Measurements from ENCODE around the gene CDK4.

DNA sequence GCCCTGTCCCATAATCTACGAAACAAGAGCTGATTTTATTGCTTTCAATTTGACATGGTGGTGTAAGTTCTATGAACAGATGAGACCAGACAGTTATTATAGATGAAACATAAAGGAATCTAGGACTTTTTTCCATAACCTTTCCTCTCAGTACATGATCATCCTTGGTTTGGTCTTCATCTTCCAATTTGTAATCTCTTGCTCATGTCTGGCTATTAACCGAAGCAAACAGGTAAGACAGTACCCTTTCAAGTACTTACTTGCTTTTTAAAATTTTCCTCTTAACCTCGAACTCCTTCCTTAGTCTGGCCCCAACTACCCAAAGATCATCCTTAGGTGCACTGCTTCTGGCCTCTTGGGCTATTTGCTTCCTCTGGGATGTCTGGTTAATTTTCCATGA lies 6.1 kb downstream of the CDK4 start:
- no peak for TF ChIP-seq POLR2AphosphoS5 (IDR thresholded peaks at IDR 0.05; ENCODE audit: low read depth)
- TF ChIP-seq, protein P1, sequence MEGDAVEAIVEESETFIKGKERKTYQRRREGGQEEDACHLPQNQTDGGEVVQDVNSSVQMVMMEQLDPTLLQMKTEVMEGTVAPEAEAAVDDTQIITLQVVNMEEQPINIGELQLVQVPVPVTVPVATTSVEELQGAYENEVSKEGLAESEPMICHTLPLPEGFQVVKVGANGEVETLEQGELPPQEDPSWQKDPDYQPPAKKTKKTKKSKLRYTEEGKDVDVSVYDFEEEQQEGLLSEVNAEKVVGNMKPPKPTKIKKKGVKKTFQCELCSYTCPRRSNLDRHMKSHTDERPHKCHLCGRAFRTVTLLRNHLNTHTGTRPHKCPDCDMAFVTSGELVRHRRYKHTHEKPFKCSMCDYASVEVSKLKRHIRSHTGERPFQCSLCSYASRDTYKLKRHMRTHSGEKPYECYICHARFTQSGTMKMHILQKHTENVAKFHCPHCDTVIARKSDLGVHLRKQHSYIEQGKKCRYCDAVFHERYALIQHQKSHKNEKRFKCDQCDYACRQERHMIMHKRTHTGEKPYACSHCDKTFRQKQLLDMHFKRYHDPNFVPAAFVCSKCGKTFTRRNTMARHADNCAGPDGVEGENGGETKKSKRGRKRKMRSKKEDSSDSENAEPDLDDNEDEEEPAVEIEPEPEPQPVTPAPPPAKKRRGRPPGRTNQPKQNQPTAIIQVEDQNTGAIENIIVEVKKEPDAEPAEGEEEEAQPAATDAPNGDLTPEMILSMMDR (IDR thresholded peaks at IDR 0.05; ENCODE audit: insufficient read depth, low read length): no peak
- TF ChIP-seq, protein P2, sequence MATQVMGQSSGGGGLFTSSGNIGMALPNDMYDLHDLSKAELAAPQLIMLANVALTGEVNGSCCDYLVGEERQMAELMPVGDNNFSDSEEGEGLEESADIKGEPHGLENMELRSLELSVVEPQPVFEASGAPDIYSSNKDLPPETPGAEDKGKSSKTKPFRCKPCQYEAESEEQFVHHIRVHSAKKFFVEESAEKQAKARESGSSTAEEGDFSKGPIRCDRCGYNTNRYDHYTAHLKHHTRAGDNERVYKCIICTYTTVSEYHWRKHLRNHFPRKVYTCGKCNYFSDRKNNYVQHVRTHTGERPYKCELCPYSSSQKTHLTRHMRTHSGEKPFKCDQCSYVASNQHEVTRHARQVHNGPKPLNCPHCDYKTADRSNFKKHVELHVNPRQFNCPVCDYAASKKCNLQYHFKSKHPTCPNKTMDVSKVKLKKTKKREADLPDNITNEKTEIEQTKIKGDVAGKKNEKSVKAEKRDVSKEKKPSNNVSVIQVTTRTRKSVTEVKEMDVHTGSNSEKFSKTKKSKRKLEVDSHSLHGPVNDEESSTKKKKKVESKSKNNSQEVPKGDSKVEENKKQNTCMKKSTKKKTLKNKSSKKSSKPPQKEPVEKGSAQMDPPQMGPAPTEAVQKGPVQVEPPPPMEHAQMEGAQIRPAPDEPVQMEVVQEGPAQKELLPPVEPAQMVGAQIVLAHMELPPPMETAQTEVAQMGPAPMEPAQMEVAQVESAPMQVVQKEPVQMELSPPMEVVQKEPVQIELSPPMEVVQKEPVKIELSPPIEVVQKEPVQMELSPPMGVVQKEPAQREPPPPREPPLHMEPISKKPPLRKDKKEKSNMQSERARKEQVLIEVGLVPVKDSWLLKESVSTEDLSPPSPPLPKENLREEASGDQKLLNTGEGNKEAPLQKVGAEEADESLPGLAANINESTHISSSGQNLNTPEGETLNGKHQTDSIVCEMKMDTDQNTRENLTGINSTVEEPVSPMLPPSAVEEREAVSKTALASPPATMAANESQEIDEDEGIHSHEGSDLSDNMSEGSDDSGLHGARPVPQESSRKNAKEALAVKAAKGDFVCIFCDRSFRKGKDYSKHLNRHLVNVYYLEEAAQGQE (IDR thresholded peaks at IDR 0.05; ENCODE audit: insufficient replicate concordance, low read depth): no peak
- TF ChIP-seq SPI1 (IDR thresholded peaks at IDR 0.05; ENCODE audit: borderline replicate concordance, low read depth): no peak

Data from HL-60 (cell line).